ENCODE measurements around the gene ZBTB49. TPM values are rescaled to one million over a fixed set of nuclear protein-coding genes. Genes with fewer than 3 reads are reported as not detected.

ZBTB49 gene
- total and polyA plus RNA-seq, 3 donors from 2014 or later, result 10.2 to 26.7 (median 14.0) TPM

DNA sequence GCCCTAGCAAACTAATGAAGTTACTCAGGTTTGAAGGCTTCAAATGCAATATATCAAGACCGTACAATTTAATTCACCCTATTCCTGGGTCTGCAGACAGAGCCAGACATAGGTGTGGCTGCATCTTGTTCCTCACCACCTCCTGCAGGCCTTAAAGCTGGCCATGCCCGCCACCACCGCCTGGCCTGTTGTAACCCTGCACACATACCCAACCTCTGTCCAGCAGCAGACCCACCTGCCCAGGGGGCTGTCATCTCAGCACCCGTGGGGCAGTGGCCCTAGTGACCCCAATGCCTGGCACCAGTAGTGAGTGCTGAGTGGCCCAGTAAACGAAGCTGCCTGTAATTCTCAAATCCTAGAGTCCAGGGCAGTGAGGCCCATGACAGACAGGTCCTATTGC lies 40.7 kb downstream of the ZBTB49 start:
- no peaks in the 10 kb centered on the region for H3K27me3 ChIP-seq
- no peaks in the 10 kb centered on the region for H3K36me3 ChIP-seq (ENCODE audit: low read depth, missing control alignments)
- DNase-seq, result no peak
- peaks cover 13% of the 10 kb centered on the region for H3K4me1 ChIP-seq
- no peaks in the 10 kb centered on the region for H3K9me3 ChIP-seq
- intact Hi-C loops (cut with DNase I; ENCODE audit: low total_unique reads), result no loop called here
- WGBS, 2 donors, result 85 to 92% methylated on average over 4 to 5 of the region's 5 CpGs
- no peak overlapping the region for H3K27ac ChIP-seq
- no peak overlapping the region for H3K4me3 ChIP-seq
- TF ChIP-seq, protein P1, sequence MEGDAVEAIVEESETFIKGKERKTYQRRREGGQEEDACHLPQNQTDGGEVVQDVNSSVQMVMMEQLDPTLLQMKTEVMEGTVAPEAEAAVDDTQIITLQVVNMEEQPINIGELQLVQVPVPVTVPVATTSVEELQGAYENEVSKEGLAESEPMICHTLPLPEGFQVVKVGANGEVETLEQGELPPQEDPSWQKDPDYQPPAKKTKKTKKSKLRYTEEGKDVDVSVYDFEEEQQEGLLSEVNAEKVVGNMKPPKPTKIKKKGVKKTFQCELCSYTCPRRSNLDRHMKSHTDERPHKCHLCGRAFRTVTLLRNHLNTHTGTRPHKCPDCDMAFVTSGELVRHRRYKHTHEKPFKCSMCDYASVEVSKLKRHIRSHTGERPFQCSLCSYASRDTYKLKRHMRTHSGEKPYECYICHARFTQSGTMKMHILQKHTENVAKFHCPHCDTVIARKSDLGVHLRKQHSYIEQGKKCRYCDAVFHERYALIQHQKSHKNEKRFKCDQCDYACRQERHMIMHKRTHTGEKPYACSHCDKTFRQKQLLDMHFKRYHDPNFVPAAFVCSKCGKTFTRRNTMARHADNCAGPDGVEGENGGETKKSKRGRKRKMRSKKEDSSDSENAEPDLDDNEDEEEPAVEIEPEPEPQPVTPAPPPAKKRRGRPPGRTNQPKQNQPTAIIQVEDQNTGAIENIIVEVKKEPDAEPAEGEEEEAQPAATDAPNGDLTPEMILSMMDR (IDR thresholded peaks at IDR 0.05), result no peak
- TF ChIP-seq POLR2A (IDR thresholded peaks at IDR 0.05), result no peak

DNA sequence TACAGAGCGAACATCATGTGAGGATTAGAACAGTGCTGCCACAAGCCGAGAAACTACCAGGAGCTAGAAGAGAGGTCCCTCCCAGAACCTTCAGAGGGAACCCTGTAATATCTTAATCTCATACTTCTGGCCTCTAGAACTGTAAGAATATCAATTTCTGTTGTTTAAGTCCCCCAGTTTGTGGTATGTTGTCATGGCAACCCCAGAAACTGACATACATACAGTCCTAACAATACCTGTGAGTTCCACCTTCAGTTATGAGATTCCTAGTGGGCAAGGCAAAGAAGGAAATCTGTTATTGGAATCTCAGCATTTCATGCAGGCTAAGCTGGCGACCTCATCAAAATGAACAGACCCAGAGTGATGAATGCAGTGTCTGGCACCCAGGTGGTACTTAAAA lies 42.5 kb downstream of the ZBTB49 start:
- H3K36me3 ChIP-seq (ENCODE audit: low read depth, missing control alignments), result no peaks in the 10 kb centered on the region
- peaks cover 10% of the 10 kb centered on the region for H3K4me1 ChIP-seq
- H3K4me3 ChIP-seq, result no peak overlapping the region
- H3K27ac ChIP-seq, result no peak overlapping the region
- no peaks in the 10 kb centered on the region for H3K9me3 ChIP-seq
- no peak for DNase-seq
- intact Hi-C loops (cut with DNase I; ENCODE audit: low total_unique reads), result no loop called here
- WGBS, 2 donors, result 87 to 98% methylated on average over 3 of the region's 3 CpGs
- TF ChIP-seq, protein P1 (IDR thresholded peaks at IDR 0.05), result no peak
- no peak for TF ChIP-seq POLR2A (IDR thresholded peaks at IDR 0.05)
- H3K27me3 ChIP-seq, result no peaks in the 10 kb centered on the region

DNA sequence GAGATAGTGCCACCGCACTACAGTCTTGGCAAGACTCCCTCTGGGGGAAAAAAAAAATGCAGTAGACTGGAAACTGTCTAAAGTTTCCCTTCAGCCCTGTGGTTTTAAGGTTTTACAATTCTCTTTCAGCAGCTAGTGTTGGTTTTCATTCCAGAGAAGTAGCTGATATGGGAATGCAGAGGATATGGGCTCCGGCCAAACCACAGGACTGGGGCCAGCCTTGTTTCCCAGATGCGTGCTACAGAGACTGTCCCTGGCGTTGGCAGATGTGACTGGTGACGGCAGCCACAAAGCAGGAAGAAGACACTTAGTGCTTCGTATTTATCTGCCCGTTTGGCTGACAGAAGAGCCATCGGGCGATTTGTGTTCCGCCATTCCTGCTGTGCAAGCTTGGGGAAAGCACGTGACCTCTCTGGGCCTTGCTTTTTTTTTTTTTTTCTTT lies 43.2 kb downstream of the ZBTB49 start:
- no peak for TF ChIP-seq POLR2A (IDR thresholded peaks at IDR 0.05)
- TF ChIP-seq, protein P1 (IDR thresholded peaks at IDR 0.05), result no peak

DNA sequence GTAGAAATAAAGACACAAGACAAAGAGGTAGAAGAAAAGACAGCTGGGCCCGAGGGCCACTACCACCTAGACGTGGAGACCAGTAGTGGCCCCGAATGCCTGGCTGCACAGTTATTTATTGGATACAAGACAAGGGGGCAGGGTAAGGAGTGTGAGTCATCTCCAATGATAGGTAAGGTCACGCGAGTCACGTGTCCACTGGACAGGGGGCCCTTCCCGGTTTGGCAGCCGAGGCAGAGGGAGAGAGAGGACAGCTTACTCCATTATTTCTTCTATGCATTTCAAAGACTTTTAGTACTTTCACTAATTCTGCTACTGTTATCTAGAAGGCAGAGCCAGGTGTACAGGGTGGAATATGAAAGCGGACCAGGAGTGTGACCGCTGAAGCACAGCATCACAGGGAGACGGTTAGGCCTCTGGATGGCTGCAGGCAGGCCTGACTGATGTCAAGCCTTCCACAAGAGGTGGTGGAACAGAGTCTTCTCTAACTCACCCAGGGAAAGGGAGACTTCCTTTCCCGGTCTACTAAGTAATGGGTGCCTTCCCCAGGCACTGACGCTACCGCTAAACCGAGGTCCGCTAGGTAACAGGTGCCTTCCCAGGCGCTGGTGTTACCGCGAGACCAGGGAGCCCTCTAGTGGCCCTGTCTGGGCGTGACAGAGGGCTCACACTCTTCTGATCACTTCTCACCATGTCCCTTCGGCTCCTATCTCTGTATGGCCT lies 44.9 kb downstream of the ZBTB49 start:
- H3K36me3 ChIP-seq (ENCODE audit: low read depth, missing control alignments), result no peaks in the 10 kb centered on the region
- no peaks in the 10 kb centered on the region for H3K9me3 ChIP-seq
- WGBS, 2 donors, result 56 to 58% methylated on average over 18 to 21 of the region's 21 CpGs
- intact Hi-C loops (cut with DNase I; ENCODE audit: low total_unique reads), result no loop called here
- TF ChIP-seq, protein P1 (IDR thresholded peaks at IDR 0.05), result peak in 2 of 3 experiments; percentile 44 to 68
- TF ChIP-seq POLR2A (IDR thresholded peaks at IDR 0.05), result no peak
- peak; percentile 82 for DNase-seq
- no peak overlapping the region for H3K27ac ChIP-seq
- no peak overlapping the region for H3K4me3 ChIP-seq
- H3K4me1 ChIP-seq, result peaks cover 18% of the 10 kb centered on the region
- H3K27me3 ChIP-seq, result no peaks in the 10 kb centered on the region

More for the DNA sequence above, 43.2 kb downstream of the ZBTB49 start:
- no peaks in the 10 kb centered on the region for H3K9me3 ChIP-seq
- no peak overlapping the region for H3K4me3 ChIP-seq
- intact Hi-C loops (cut with DNase I; ENCODE audit: low total_unique reads), result no loop called here
- H3K4me1 ChIP-seq, result peaks cover 7% of the 10 kb centered on the region
- H3K36me3 ChIP-seq (ENCODE audit: low read depth, missing control alignments), result no peaks in the 10 kb centered on the region
- WGBS, 2 donors, result 30 to 35% methylated on average over 11 of the region's 11 CpGs
- H3K27ac ChIP-seq, result no peak overlapping the region
- peak; percentile 66 for DNase-seq
- no peaks in the 10 kb centered on the region for H3K27me3 ChIP-seq
